ENCODE data around the gene KCNT1. TPM values are rescaled to one million over a fixed set of nuclear protein-coding genes. Genes with fewer than 3 reads are reported as not detected.

The KCNT1 gene
- total and polyA plus RNA-seq, 2 experiments from 2014 or later = 0.27 TPM; not detected in 1

DNA sequence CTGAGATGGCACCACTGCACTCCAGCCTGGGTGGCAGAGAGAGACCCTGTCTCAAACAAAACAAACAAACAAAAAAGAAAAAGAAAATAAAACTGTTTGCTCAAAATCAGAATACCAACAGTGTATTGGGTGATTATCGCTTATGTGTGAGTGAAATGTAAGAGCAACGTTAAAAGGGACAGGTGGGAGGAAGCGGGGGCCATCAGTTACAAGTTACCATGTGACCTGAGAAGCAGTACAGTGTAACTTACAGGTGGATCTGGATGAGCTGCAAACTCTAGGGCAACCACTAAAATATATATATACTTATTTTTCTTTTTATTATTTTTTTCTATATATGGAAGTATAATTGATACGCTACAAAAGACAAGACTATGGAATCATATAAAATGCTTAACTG is 93.4 kb downstream of the KCNT1 start:
- H3K4me2 ChIP-seq = no peak overlapping the region

DNA sequence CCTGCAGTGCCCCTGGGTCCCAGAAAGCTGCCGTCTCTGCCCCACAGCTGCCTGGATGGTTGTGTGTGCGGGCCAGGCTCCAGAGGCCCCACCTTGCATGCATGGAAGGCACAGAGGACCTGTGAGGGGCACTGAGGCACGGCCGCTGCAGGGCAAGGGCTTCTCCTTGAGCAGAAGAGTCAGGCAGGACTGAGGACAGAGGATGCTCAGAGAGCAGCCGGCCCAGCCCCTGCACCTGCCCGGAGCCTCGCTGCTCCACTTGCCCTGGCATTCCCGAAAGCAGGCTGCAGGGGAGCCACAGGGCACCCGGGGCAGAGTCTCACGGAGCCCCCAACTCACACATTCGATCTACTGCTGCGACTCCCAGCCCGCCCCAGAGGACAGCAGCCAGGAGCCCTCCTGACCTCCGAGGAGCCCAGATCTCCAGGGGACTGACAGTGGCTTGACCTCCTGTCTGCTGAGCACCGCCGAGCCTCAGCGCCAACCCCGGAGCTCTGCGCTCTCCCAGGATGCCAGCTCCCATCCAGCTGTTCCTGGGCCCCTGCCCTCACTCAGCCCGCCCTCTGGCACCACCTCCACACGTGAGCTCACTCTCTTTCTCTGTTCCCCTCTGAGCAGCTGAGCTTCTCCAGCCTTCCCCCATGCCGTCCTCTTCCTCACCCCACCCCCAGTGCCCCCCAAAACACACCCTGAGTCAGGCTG is 95.0 kb downstream of the KCNT1 start:
- no peak for DNase-seq (ENCODE audit: low spot score)
- H3K9me2 ChIP-seq (replicated peaks; ENCODE audit: insufficient read depth) = no peaks in the 10 kb centered on the region
- WGBS (ENCODE audit: low lambda C conversion rate, missing lambda C conversion rate) = 93% methylated on average over 20 of the region's 22 CpGs
- H4K20me1 ChIP-seq (ENCODE audit: insufficient read depth, poor library complexity, severe bottlenecking) = no peaks in the 10 kb centered on the region
- H3K27ac ChIP-seq = no peak overlapping the region
- H3K4me1 ChIP-seq (ENCODE audit: insufficient read depth) = no peaks in the 10 kb centered on the region
- H3K79me2 ChIP-seq = no peaks in the 10 kb centered on the region
- no peaks in the 10 kb centered on the region for H3K36me3 ChIP-seq (replicated peaks; ENCODE audit: insufficient read depth, low read depth)
- H3K27me3 ChIP-seq = no peaks in the 10 kb centered on the region
- H3K4me2 ChIP-seq = no peak overlapping the region
- H3K9me3 ChIP-seq (ENCODE audit: low read depth) = no peaks in the 10 kb centered on the region
- no peak overlapping the region for H2AFZ ChIP-seq
- no peak overlapping the region for H3K4me3 ChIP-seq
- TF ChIP-seq, protein P1, sequence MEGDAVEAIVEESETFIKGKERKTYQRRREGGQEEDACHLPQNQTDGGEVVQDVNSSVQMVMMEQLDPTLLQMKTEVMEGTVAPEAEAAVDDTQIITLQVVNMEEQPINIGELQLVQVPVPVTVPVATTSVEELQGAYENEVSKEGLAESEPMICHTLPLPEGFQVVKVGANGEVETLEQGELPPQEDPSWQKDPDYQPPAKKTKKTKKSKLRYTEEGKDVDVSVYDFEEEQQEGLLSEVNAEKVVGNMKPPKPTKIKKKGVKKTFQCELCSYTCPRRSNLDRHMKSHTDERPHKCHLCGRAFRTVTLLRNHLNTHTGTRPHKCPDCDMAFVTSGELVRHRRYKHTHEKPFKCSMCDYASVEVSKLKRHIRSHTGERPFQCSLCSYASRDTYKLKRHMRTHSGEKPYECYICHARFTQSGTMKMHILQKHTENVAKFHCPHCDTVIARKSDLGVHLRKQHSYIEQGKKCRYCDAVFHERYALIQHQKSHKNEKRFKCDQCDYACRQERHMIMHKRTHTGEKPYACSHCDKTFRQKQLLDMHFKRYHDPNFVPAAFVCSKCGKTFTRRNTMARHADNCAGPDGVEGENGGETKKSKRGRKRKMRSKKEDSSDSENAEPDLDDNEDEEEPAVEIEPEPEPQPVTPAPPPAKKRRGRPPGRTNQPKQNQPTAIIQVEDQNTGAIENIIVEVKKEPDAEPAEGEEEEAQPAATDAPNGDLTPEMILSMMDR (IDR thresholded peaks at IDR 0.05; ENCODE audit: poor library complexity) = no peak
- TF ChIP-seq EZH2 (IDR thresholded peaks at IDR 0.05; ENCODE audit: borderline replicate concordance) (no peak), EZH2phosphoT487 (IDR thresholded peaks at IDR 0.05; ENCODE audit: low read depth, severe bottlenecking, unreplicated experiment) (no peak)

More for the DNA sequence above, 93.4 kb downstream of the KCNT1 start:
- Histone ChIP-seq H3K9me3 (ENCODE audit: low read depth) (no peaks in the 10 kb centered on the region), H4K20me1 (ENCODE audit: insufficient read depth, poor library complexity, severe bottlenecking) (no peaks in the 10 kb centered on the region), H3K4me3 (no peak overlapping the region), H2AFZ (no peak overlapping the region), H3K36me3 (replicated peaks; ENCODE audit: insufficient read depth, low read depth) (no peaks in the 10 kb centered on the region), H3K27me3 (no peaks in the 10 kb centered on the region), H3K4me1 (ENCODE audit: insufficient read depth) (no peaks in the 10 kb centered on the region), H3K9me2 (replicated peaks; ENCODE audit: insufficient read depth) (no peaks in the 10 kb centered on the region), H3K79me2 (no peaks in the 10 kb centered on the region), H3K27ac (no peak overlapping the region)
- WGBS (ENCODE audit: low lambda C conversion rate, missing lambda C conversion rate) = 92% methylated on average over 4 of the region's 4 CpGs
- TF ChIP-seq, protein P1 (IDR thresholded peaks at IDR 0.05; ENCODE audit: poor library complexity) = no peak
- TF ChIP-seq EZH2phosphoT487 (IDR thresholded peaks at IDR 0.05; ENCODE audit: low read depth, severe bottlenecking, unreplicated experiment) (no peak), EZH2 (IDR thresholded peaks at IDR 0.05; ENCODE audit: borderline replicate concordance) (no peak)
- no peak for DNase-seq (ENCODE audit: low spot score)

DNA sequence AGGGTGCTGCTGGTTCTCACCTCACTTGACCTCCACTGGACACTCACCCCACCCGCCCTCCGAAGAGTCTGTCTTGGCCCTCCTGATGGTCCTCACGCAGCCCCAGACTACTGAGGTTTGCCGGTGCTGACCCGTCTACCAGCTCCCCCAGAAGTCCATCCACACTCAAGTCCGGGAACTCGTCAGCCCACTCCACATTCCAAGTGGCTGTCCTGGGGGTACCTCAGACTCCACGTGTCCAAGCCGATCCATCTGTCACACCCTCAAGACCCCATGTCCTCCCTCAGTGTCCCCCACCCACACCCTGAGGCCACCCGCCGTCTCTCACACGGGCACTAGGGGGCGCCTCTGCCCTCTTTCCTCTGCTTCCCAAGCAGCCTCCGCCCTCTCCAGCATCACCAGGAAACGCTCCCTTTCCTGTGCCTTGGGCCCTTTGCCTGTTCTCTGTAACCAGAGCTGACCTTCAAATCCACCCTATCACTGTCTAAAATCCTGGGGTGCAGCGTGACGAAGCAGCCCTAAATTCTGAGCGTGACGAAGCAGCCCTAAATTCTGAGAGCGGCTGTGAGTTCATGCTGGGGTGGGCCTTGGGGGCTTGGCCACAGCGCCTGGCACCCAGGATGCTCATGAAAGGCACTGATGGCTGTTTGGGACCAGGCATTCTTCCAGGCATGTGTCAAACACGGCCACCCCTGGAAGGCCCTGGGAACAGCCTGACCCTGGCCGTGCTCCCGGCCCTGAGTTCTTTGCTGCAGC is 95.7 kb downstream of the KCNT1 start:
- no peaks in the 10 kb centered on the region for H3K4me1 ChIP-seq (ENCODE audit: insufficient read depth)
- no peaks in the 10 kb centered on the region for H3K36me3 ChIP-seq (replicated peaks; ENCODE audit: insufficient read depth, low read depth)
- H3K9me2 ChIP-seq (replicated peaks; ENCODE audit: insufficient read depth) = no peaks in the 10 kb centered on the region
- no peaks in the 10 kb centered on the region for H3K79me2 ChIP-seq
- H3K9me3 ChIP-seq (ENCODE audit: low read depth) = no peaks in the 10 kb centered on the region
- H3K4me2 ChIP-seq = no peak overlapping the region
- DNase-seq (ENCODE audit: low spot score) = peak; percentile 51
- H3K27ac ChIP-seq = no peak overlapping the region
- H4K20me1 ChIP-seq (ENCODE audit: insufficient read depth, poor library complexity, severe bottlenecking) = no peaks in the 10 kb centered on the region
- H3K4me3 ChIP-seq = no peak overlapping the region
- 54% methylated on average over 23 of the region's 24 CpGs for WGBS (ENCODE audit: low lambda C conversion rate, missing lambda C conversion rate)
- no peak overlapping the region for H2AFZ ChIP-seq
- TF ChIP-seq, protein P1 (IDR thresholded peaks at IDR 0.05; ENCODE audit: poor library complexity) = peak; percentile 51
- TF ChIP-seq EZH2phosphoT487 (IDR thresholded peaks at IDR 0.05; ENCODE audit: low read depth, severe bottlenecking, unreplicated experiment) = no peak
- H3K27me3 ChIP-seq = no peaks in the 10 kb centered on the region

All from hepatocyte (in vitro differentiated cells).